Neural cell (in vitro differentiated cells): ENCODE measurements around the gene NHSL1. TPM values are rescaled to one million over a fixed set of nuclear protein-coding genes. Genes with fewer than 3 reads are reported as not detected.

ENCODE experiments used
- H2AFZ ChIP-seq: fragments of 200-600, 300-800 bp; sonication (generic), shearing (Covaris generic); 2 replicates; pipeline ENCODE4 v1.6.0; 2014; ENCODE audit warnings: low read depth, mild to moderate bottlenecking, antibody characterized with exemption, low read length, moderate library complexity
- H3F3A ChIP-seq: fragments of 200-600 bp; shearing (Covaris generic); 2 replicates; pipeline ENCODE4 v1.6.1; 2016; ENCODE audit warnings: mild to moderate bottlenecking, moderate library complexity, mixed read lengths, antibody characterized with exemption, low read length; ENCODE audit not compliant: insufficient read depth, poor library complexity, severe bottlenecking
- H3K27ac ChIP-seq: fragments of 200-600, 300-800 bp; sonication (generic), shearing (Covaris generic); 2 replicates; pipeline ENCODE4 v1.5.1; 2014; ENCODE audit warnings: mild to moderate bottlenecking, low read length, moderate library complexity
- H3K27me3 ChIP-seq: fragments of 300-800, 200-600 bp; sonication (generic), shearing (Covaris generic); 2 replicates; pipeline ENCODE4 v1.6.0; 2014; ENCODE audit warnings: mild to moderate bottlenecking, low read depth, low read length, moderate library complexity; ENCODE audit not compliant: insufficient read depth
- H3K36me3 ChIP-seq: fragments of 300-800, 200-600 bp; sonication (generic), shearing (Covaris generic); 2 replicates; pipeline ENCODE4 v1.5.1; 2014; ENCODE audit warnings: mild to moderate bottlenecking, antibody characterized with exemption, low read length, moderate library complexity; ENCODE audit not compliant: insufficient read depth
- H3K4me2 ChIP-seq: fragments of 300-800, 200-600 bp; sonication (generic), shearing (Covaris generic); 2 replicates; pipeline ENCODE4 v1.6.0; 2014; ENCODE audit warnings: mild to moderate bottlenecking, low read length
- H3K4me3 ChIP-seq: fragments of 300-800, 200-600 bp; sonication (generic), shearing (Covaris generic); 2 replicates; pipeline ENCODE4 v1.5.1; 2014; ENCODE audit warnings: mild to moderate bottlenecking, low read length, moderate library complexity
- H3K79me2 ChIP-seq: fragments of 200-600 bp; shearing (Covaris generic); replicated peaks from 2 replicates; pipeline ENCODE4 v1.6.0; 2014; ENCODE audit warnings: mild to moderate bottlenecking, low read length, moderate library complexity; ENCODE audit not compliant: insufficient read depth
- H3K9ac ChIP-seq: fragments of 300-800, 200-600 bp; sonication (generic), shearing (Covaris generic); 2 replicates; pipeline ENCODE4 v1.6.1; 2016; ENCODE audit warnings: mild to moderate bottlenecking, low read length, mixed read lengths
- H3K9me2 ChIP-seq: fragments of 200-600 bp; shearing (Covaris generic); 2 replicates; pipeline ENCODE4 v1.6.1; 2016; ENCODE audit warnings: mild to moderate bottlenecking, low read length, mixed read lengths; ENCODE audit not compliant: insufficient read depth
- H3K9me3 ChIP-seq: fragments of 200-600, 300-800 bp; sonication (generic), shearing (Covaris generic); 2 replicates; pipeline ENCODE4 v1.6.1; 2016; ENCODE audit warnings: mild to moderate bottlenecking, mixed run types, low read length, moderate library complexity, mixed read lengths
- H4K20me1 ChIP-seq: fragments of 200-600 bp; shearing (Covaris generic); 2 replicates; pipeline ENCODE4 v1.6.1; 2016; ENCODE audit warnings: mild to moderate bottlenecking, mixed run types; ENCODE audit not compliant: insufficient read depth
- EP300 ChIP-seq: fragments of 450-650 bp; conservative IDR thresholded peaks from 2 replicates; pipeline ENCODE4 v1.6.1; 2014; ENCODE audit warnings: antibody characterized with exemption, mild to moderate bottlenecking, moderate library complexity; ENCODE audit not compliant: poor library complexity, severe bottlenecking
- EZH2 ChIP-seq: fragments of 200-600, 300-800 bp; shearing (Covaris generic), sonication (generic); IDR thresholded peaks from 2 replicates; pipeline ENCODE4 v1.6.1; 2014; ENCODE audit warnings: antibody characterized with exemption, low read length, borderline replicate concordance, mild to moderate bottlenecking; ENCODE audit not compliant: insufficient read depth, poor library complexity, severe bottlenecking
- MXI1 ChIP-seq: fragments of 450-650 bp; conservative IDR thresholded peaks from 2 replicates; pipeline ENCODE4 v1.6.1; 2014; ENCODE audit warnings: antibody characterized with exemption, mild to moderate bottlenecking; ENCODE audit not compliant: poor library complexity, severe bottlenecking
- POLR2AphosphoS5 ChIP-seq: IDR thresholded peaks from 2 replicates; pipeline ENCODE4 v1.6.1; 2012
- RAD21 ChIP-seq: fragments of 450-650 bp; conservative IDR thresholded peaks from 2 replicates; pipeline ENCODE4 v1.6.1; 2014; ENCODE audit warnings: antibody characterized with exemption, mild to moderate bottlenecking, moderate library complexity
- SMC3 ChIP-seq: fragments of 450-650 bp; conservative IDR thresholded peaks from 2 replicates; pipeline ENCODE4 v1.6.1; 2014; ENCODE audit warnings: antibody characterized with exemption, mild to moderate bottlenecking, moderate library complexity; ENCODE audit not compliant: poor library complexity
- TAF1 ChIP-seq: IDR thresholded peaks from 2 replicates; pipeline ENCODE4 v1.6.1; 2012; ENCODE audit warnings: low read depth
- polyA plus RNA-seq: library from polyadenylated mRNA; depleted of rRNA; stranded (reverse); fragments of >200 nt; gene quantifications from 2 replicates; pipeline ENCODE4 v1.2.3, GENCODE V29; 2014
- TF ChIP-seq, protein P1 (sequence below): IDR thresholded peaks from 2 replicates; pipeline ENCODE4 v1.6.1; 2012; ENCODE audit warnings: borderline replicate concordance
- TF ChIP-seq, protein P2 (sequence below): fragments of 450-650 bp; IDR thresholded peaks from 2 replicates; pipeline ENCODE4 v1.5.1; 2014; ENCODE audit warnings: antibody characterized with exemption, mild to moderate bottlenecking, moderate library complexity; ENCODE audit not compliant: poor library complexity, severe bottlenecking

NHSL1 gene
- polyA plus RNA-seq, 1 donor from 2014 or later: 2.4 TPM

DNA sequence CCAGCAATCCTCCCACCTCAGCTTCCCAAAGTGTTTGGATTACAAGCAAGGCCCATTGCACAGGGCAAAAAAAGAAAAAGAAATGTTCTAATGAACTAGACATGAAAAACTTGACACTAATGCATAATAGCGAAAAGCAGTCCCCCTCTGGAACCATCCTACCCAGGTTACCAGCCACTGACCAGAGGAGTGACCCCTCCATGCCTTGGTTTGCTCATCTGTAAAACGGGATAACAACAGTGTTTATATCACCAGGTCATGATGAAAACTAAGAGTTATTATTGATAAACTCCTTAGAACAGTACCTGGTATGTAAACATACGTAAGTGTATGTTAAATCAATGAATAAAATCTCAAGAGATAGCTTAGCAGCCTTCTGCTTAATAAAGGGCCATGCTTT, 3.3 kb upstream of the NHSL1 start:
- Histone ChIP-seq H3K9me3 (no peaks in the 10 kb centered on the region), H3K36me3 (no peaks in the 10 kb centered on the region), H3K79me2 (peaks cover 12% of the 10 kb centered on the region), H3K9me2 (no peaks in the 10 kb centered on the region), H3K27me3 (no peaks in the 10 kb centered on the region), H3K4me3 (no peak overlapping the region), H2AFZ (no peak overlapping the region), H4K20me1 (no peaks in the 10 kb centered on the region), H3K9ac (no peak overlapping the region), H3K27ac (no peak overlapping the region), H3K4me2 (no peak overlapping the region), H3F3A (no peaks in the 10 kb centered on the region)
- TF ChIP-seq POLR2AphosphoS5: no peak
- TF ChIP-seq, protein P1, sequence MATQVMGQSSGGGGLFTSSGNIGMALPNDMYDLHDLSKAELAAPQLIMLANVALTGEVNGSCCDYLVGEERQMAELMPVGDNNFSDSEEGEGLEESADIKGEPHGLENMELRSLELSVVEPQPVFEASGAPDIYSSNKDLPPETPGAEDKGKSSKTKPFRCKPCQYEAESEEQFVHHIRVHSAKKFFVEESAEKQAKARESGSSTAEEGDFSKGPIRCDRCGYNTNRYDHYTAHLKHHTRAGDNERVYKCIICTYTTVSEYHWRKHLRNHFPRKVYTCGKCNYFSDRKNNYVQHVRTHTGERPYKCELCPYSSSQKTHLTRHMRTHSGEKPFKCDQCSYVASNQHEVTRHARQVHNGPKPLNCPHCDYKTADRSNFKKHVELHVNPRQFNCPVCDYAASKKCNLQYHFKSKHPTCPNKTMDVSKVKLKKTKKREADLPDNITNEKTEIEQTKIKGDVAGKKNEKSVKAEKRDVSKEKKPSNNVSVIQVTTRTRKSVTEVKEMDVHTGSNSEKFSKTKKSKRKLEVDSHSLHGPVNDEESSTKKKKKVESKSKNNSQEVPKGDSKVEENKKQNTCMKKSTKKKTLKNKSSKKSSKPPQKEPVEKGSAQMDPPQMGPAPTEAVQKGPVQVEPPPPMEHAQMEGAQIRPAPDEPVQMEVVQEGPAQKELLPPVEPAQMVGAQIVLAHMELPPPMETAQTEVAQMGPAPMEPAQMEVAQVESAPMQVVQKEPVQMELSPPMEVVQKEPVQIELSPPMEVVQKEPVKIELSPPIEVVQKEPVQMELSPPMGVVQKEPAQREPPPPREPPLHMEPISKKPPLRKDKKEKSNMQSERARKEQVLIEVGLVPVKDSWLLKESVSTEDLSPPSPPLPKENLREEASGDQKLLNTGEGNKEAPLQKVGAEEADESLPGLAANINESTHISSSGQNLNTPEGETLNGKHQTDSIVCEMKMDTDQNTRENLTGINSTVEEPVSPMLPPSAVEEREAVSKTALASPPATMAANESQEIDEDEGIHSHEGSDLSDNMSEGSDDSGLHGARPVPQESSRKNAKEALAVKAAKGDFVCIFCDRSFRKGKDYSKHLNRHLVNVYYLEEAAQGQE: no peak
- TF ChIP-seq SMC3: no peak

DNA sequence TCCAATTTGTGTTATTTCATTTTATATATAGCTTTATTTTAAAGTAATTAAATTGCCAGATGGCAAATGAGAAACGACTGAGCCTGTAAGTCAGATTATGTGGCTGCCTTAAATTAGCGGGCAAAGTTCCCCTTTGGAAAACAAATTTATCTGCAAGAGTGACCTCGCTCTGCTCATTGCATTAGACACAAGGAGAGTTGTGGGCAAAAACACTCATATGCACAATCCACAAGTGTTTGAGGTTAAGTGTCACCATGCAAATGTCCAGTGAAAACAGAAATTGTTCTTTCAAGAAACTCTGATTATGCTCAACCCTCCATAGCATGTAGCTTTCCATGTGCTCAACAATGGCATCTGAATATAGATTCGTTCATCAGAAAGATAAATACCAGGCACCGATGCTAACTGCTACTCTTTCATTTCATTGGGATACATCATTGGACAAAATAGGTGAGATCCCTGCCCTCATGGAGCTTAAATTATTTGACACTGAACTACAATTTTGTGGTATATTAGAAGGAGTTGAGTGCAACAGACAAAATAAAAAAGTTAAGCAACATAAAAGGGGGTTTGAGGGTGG, 1.7 kb upstream of the NHSL1 start:
- H3K36me3 ChIP-seq: no peaks in the 10 kb centered on the region
- no peaks in the 10 kb centered on the region for H3K27me3 ChIP-seq
- no peak overlapping the region for H3K4me2 ChIP-seq
- no peaks in the 10 kb centered on the region for H4K20me1 ChIP-seq
- H3K27ac ChIP-seq: no peak overlapping the region
- no peak overlapping the region for H3K4me3 ChIP-seq
- no peaks in the 10 kb centered on the region for H3F3A ChIP-seq
- H3K9ac ChIP-seq: no peak overlapping the region
- no peak overlapping the region for H2AFZ ChIP-seq
- TF ChIP-seq EP300 (no peak), SMC3 (no peak), RAD21 (no peak), TAF1 (no peak), MXI1 (no peak), EZH2 (no peak), POLR2AphosphoS5 (no peak)
- TF ChIP-seq, protein P1: no peak
- TF ChIP-seq, protein P2, sequence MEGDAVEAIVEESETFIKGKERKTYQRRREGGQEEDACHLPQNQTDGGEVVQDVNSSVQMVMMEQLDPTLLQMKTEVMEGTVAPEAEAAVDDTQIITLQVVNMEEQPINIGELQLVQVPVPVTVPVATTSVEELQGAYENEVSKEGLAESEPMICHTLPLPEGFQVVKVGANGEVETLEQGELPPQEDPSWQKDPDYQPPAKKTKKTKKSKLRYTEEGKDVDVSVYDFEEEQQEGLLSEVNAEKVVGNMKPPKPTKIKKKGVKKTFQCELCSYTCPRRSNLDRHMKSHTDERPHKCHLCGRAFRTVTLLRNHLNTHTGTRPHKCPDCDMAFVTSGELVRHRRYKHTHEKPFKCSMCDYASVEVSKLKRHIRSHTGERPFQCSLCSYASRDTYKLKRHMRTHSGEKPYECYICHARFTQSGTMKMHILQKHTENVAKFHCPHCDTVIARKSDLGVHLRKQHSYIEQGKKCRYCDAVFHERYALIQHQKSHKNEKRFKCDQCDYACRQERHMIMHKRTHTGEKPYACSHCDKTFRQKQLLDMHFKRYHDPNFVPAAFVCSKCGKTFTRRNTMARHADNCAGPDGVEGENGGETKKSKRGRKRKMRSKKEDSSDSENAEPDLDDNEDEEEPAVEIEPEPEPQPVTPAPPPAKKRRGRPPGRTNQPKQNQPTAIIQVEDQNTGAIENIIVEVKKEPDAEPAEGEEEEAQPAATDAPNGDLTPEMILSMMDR: no peak
- no peaks in the 10 kb centered on the region for H3K9me3 ChIP-seq
- H3K9me2 ChIP-seq: no peaks in the 10 kb centered on the region
- peaks cover 19% of the 10 kb centered on the region for H3K79me2 ChIP-seq
